ENCODE results near the gene OR2F1. TPM values are rescaled to one million over a fixed set of nuclear protein-coding genes. Genes with fewer than 3 reads are reported as not detected.

The OR2F1 gene
- total RNA-seq, 1 experiment from 2014 or later: not detected

GRCh38 chr7:143975617-143976016 lies 21.0 kb downstream of the OR2F1 start:
- peaks cover 37% of the 10 kb centered on the region for H3K4me1 ChIP-seq (ENCODE audit: insufficient read depth, low read length)
- H3K27ac ChIP-seq (ENCODE audit: low read length): no peak overlapping the region
- intact Hi-C loops (cut with micrococcal nuclease): no loop called here
- H3F3A ChIP-seq (ENCODE audit: low read length, unreplicated experiment): no peaks in the 10 kb centered on the region
- TF ChIP-seq EZH2 (IDR thresholded peaks at IDR 0.05; ENCODE audit: low read length, unreplicated experiment): no peak
- TF ChIP-seq CTCF (conservative IDR thresholded peaks at IDR 0.05; ENCODE audit: low read depth, low read length): no peak
- TF ChIP-seq EZH2phosphoT487 (IDR thresholded peaks at IDR 0.05; ENCODE audit: borderline replicate concordance, low read length): no peak
- no peaks in the 10 kb centered on the region for H3K9me2 ChIP-seq (replicated peaks; ENCODE audit: low read length)
- H2AFZ ChIP-seq (ENCODE audit: low read length): no peak overlapping the region
- no peaks in the 10 kb centered on the region for H3K27me3 ChIP-seq (ENCODE audit: low read length)
- H3K9me3 ChIP-seq (ENCODE audit: low read length): no peaks in the 10 kb centered on the region
- H3K4me3 ChIP-seq (ENCODE audit: low read length): no peak overlapping the region
- DNase-seq (no peak), ATAC-seq (no peak)
- no peaks in the 10 kb centered on the region for H3K36me3 ChIP-seq (ENCODE audit: low read depth, low read length)
- no peaks in the 10 kb centered on the region for H4K20me1 ChIP-seq (ENCODE audit: low read length)
- BruUV-seq (replicated peaks): no TSS peak
- ChIA-PET POLR2A (ENCODE audit: unreplicated experiment) (no interaction called here), CTCF (no interaction called here)
- no peaks in the 10 kb centered on the region for H3K79me2 ChIP-seq (ENCODE audit: low read length)
- no peak overlapping the region for H3K4me2 ChIP-seq (ENCODE audit: low read length)
- H3K9ac ChIP-seq (ENCODE audit: low read length): no peak overlapping the region

- TF ChIP-seq EZH2phosphoT487 (IDR thresholded peaks at IDR 0.05; ENCODE audit: borderline replicate concordance, low read length): no peak
- TF ChIP-seq CTCF (conservative IDR thresholded peaks at IDR 0.05; ENCODE audit: low read depth, low read length): no peak
- no peak for TF ChIP-seq EZH2 (IDR thresholded peaks at IDR 0.05; ENCODE audit: low read length, unreplicated experiment)
- H3K36me3 ChIP-seq (ENCODE audit: low read depth, low read length): no peaks in the 10 kb centered on the region
- no peak overlapping the region for H3K9ac ChIP-seq (ENCODE audit: low read length)
- H3K79me2 ChIP-seq (ENCODE audit: low read length): no peaks in the 10 kb centered on the region
- no peak overlapping the region for H3K27ac ChIP-seq (ENCODE audit: low read length)
- no peak overlapping the region for H3K4me3 ChIP-seq (ENCODE audit: low read length)
- intact Hi-C loops (cut with micrococcal nuclease): no loop called here
- peaks cover 37% of the 10 kb centered on the region for H3K4me1 ChIP-seq (ENCODE audit: insufficient read depth, low read length)
- DNase-seq (peak; percentile 44), ATAC-seq (peak; percentile 59)
- H3K27me3 ChIP-seq (ENCODE audit: low read length): no peaks in the 10 kb centered on the region
- H3K9me3 ChIP-seq (ENCODE audit: low read length): no peaks in the 10 kb centered on the region
- no peaks in the 10 kb centered on the region for H4K20me1 ChIP-seq (ENCODE audit: low read length)
- no peaks in the 10 kb centered on the region for H3F3A ChIP-seq (ENCODE audit: low read length, unreplicated experiment)
- no TSS peak for BruUV-seq (replicated peaks)
- H3K4me2 ChIP-seq (ENCODE audit: low read length): no peak overlapping the region
- ChIA-PET CTCF (no interaction called here), POLR2A (ENCODE audit: unreplicated experiment) (no interaction called here)
- H3K9me2 ChIP-seq (replicated peaks; ENCODE audit: low read length): no peaks in the 10 kb centered on the region
- H2AFZ ChIP-seq (ENCODE audit: low read length): no peak overlapping the region
Observed at GRCh38 chr7:143978585-143978984, 23.9 kb downstream of the OR2F1 start.

- H3F3A ChIP-seq (ENCODE audit: low read length, unreplicated experiment): no peaks in the 10 kb centered on the region
- no peak overlapping the region for H3K9ac ChIP-seq (ENCODE audit: low read length)
- no peak overlapping the region for H3K4me3 ChIP-seq (ENCODE audit: low read length)
- no peaks in the 10 kb centered on the region for H3K36me3 ChIP-seq (ENCODE audit: low read depth, low read length)
- CTCF ChIA-PET: no interaction called here
- TF ChIP-seq EZH2 (IDR thresholded peaks at IDR 0.05; ENCODE audit: low read length, unreplicated experiment) (no peak), CTCF (conservative IDR thresholded peaks at IDR 0.05; ENCODE audit: low read depth, low read length) (no peak), EZH2phosphoT487 (IDR thresholded peaks at IDR 0.05; ENCODE audit: borderline replicate concordance, low read length) (no peak)
- no peaks in the 10 kb centered on the region for H4K20me1 ChIP-seq (ENCODE audit: low read length)
- BruUV-seq (replicated peaks): no TSS peak
- POLR2A ChIA-PET (ENCODE audit: unreplicated experiment): no interaction called here
- H3K79me2 ChIP-seq (ENCODE audit: low read length): no peaks in the 10 kb centered on the region
- H3K9me3 ChIP-seq (ENCODE audit: low read length): no peaks in the 10 kb centered on the region
- H3K27me3 ChIP-seq (ENCODE audit: low read length): no peaks in the 10 kb centered on the region
- H3K27ac ChIP-seq (ENCODE audit: low read length): 0 out of 2 replicates have a peak overlapping the region, but pooled peaks have one; percentile 8
- H3K4me2 ChIP-seq (ENCODE audit: low read length): peak overlapping the region; percentile 21; the same call in 1 of the 2 replicates
- no peaks in the 10 kb centered on the region for H3K9me2 ChIP-seq (replicated peaks; ENCODE audit: low read length)
- H3K4me1 ChIP-seq (ENCODE audit: insufficient read depth, low read length): peaks cover 30% of the 10 kb centered on the region
- H2AFZ ChIP-seq (ENCODE audit: low read length): no peak overlapping the region
- peak; percentile 96 for ATAC-seq
- DNase-seq: peak; percentile 91
- intact Hi-C loops (cut with micrococcal nuclease): no loop called here
Observed at GRCh38 chr7:143979359-143979758, 24.7 kb downstream of the OR2F1 start.

Measured in PC-3 (cell line).